Endothelial cell (in vitro differentiated cells): Measurements from ENCODE around the gene PRKCA. TPM values are rescaled to one million over a fixed set of nuclear protein-coding genes. Genes with fewer than 3 reads are reported as not detected.

Source experiments
- DNase-seq: peaks from one replicate; pipeline ENCODE4 v3.0.0; 2021; ENCODE audit warnings: low spot score
- H3K27ac Mint-ChIP-seq: one replicate; pipeline ENCODE4 v1.8.0; 2021; ENCODE audit warnings: mixed read lengths, inconsistent platforms; ENCODE audit not compliant: unreplicated experiment
- H3K27me3 Mint-ChIP-seq: one replicate; pipeline ENCODE4 v1.8.0; 2021; ENCODE audit warnings: mild to moderate bottlenecking, moderate library complexity, mixed read lengths, inconsistent platforms; ENCODE audit not compliant: unreplicated experiment
- H3K36me3 Mint-ChIP-seq: one replicate; pipeline ENCODE4 v1.8.0; 2021; ENCODE audit warnings: mild to moderate bottlenecking, low read depth, mixed read lengths, inconsistent platforms; ENCODE audit not compliant: unreplicated experiment
- H3K4me1 Mint-ChIP-seq: one replicate; pipeline ENCODE4 v1.8.0; 2021; ENCODE audit warnings: mild to moderate bottlenecking, mixed read lengths, inconsistent platforms; ENCODE audit not compliant: unreplicated experiment
- H3K4me3 Mint-ChIP-seq: one replicate; pipeline ENCODE4 v1.8.0; 2021; ENCODE audit warnings: mild to moderate bottlenecking, mixed read lengths, inconsistent platforms; ENCODE audit not compliant: unreplicated experiment
- H3K9me3 Mint-ChIP-seq: one replicate; pipeline ENCODE4 v1.8.0; 2021; ENCODE audit warnings: mixed read lengths, inconsistent platforms; ENCODE audit not compliant: unreplicated experiment
- CTCF ChIP-seq: fragments of 200-600 bp; sonication (generic); IDR thresholded peaks from one replicate; pipeline ENCODE4 v1.5.0; 2021; ENCODE audit warnings: antibody characterized with exemption; ENCODE audit not compliant: unreplicated experiment
- total RNA-seq: library from RNA; stranded (reverse); fragmentation: NEBNext Ultra II Directional; extraction: Animal tissue kit (Norgen Biotek cat#: 25700); gene quantifications from one replicate; pipeline ENCODE4 v1.2.1, GENCODE V29; 2021; ENCODE audit not compliant: unreplicated experiment

Gene PRKCA
- total RNA-seq, 1 donor from 2014 or later, result 2.1 TPM

- no peak for TF ChIP-seq CTCF
- H3K27me3 Mint-ChIP-seq, result peaks cover 4% of the 10 kb centered on the region
- no peaks in the 10 kb centered on the region for H3K9me3 Mint-ChIP-seq
- no peak overlapping the region for H3K27ac Mint-ChIP-seq
- no peak overlapping the region for H3K4me3 Mint-ChIP-seq
- H3K36me3 Mint-ChIP-seq, result no peaks in the 10 kb centered on the region
- H3K4me1 Mint-ChIP-seq, result peaks cover 2% of the 10 kb centered on the region
- no peak for DNase-seq
These were observed 444.3 kb downstream of the PRKCA start for GRCh38 chr17:66746736-66747135.

- no peak overlapping the region for H3K27ac Mint-ChIP-seq
These were observed 445.3 kb downstream of the PRKCA start for GRCh38 chr17:66747578-66748275.

GRCh38 chr17:66748578-66748977 lies 446.2 kb downstream of the PRKCA start:
- Mint-ChIP-seq H3K4me1 (peaks cover 5% of the 10 kb centered on the region), H3K36me3 (no peaks in the 10 kb centered on the region), H3K27me3 (peaks cover 4% of the 10 kb centered on the region), H3K9me3 (no peaks in the 10 kb centered on the region), H3K27ac (no peak overlapping the region), H3K4me3 (no peak overlapping the region)
- DNase-seq, result no peak
- no peak for TF ChIP-seq CTCF

More at GRCh38 chr17:66747578-66748275, 445.3 kb downstream of the PRKCA start:
- Mint-ChIP-seq H3K9me3 (no peaks in the 10 kb centered on the region), H3K27me3 (peaks cover 4% of the 10 kb centered on the region), H3K4me3 (no peak overlapping the region), H3K4me1 (peaks cover 5% of the 10 kb centered on the region), H3K36me3 (no peaks in the 10 kb centered on the region)
- no peak for TF ChIP-seq CTCF
- DNase-seq, result no peak

GRCh38 chr17:66749217-66749832 lies 446.9 kb downstream of the PRKCA start:
- no peaks in the 10 kb centered on the region for H3K36me3 Mint-ChIP-seq
- no peak overlapping the region for H3K27ac Mint-ChIP-seq
- H3K4me1 Mint-ChIP-seq, result peaks cover 5% of the 10 kb centered on the region
- no peak for TF ChIP-seq CTCF
- H3K9me3 Mint-ChIP-seq, result no peaks in the 10 kb centered on the region
- H3K4me3 Mint-ChIP-seq, result no peak overlapping the region
- H3K27me3 Mint-ChIP-seq, result peaks cover 4% of the 10 kb centered on the region
- no peak for DNase-seq

- H3K4me3 Mint-ChIP-seq, result no peak overlapping the region
- H3K36me3 Mint-ChIP-seq, result no peaks in the 10 kb centered on the region
- DNase-seq, result no peak
- H3K27me3 Mint-ChIP-seq, result peaks cover 4% of the 10 kb centered on the region
- no peak for TF ChIP-seq CTCF
- no peak overlapping the region for H3K27ac Mint-ChIP-seq
- peaks cover 5% of the 10 kb centered on the region for H3K4me1 Mint-ChIP-seq
- no peaks in the 10 kb centered on the region for H3K9me3 Mint-ChIP-seq
These were observed 447.7 kb downstream of the PRKCA start for GRCh38 chr17:66750116-66750515.
